ENCODE results near the gene ZNF483.

The ZNF483 gene

DNA sequence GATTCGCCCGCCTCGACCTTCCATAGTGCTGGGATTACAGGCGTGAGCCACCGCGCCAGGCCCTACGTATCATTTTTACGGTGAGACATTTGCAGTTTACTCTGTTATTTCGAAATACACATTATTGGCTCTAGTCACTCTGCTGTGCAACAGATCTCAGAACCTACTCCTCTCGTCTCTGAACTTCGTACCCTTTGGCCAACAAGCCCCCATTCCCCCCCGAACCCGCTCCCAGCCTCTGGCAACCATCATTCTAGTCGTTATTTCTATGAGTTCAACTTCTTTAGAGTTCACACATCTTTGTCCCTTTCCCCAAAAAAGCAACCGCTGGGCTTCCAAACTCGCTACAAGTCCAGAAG, 73.7 kb downstream of the ZNF483 start:
- Histone ChIP-seq H3K4me1 (ENCODE audit: control insufficient read depth, insufficient read depth, low read length) (peaks cover 2% of the 10 kb centered on the region; the same call in 1 of the 2 replicates), H3K27me3 (ENCODE audit: control insufficient read depth, insufficient read depth, low read length) (peaks cover 5% of the 10 kb centered on the region; the same call in 1 of the 2 replicates), H3K27ac (ENCODE audit: low read depth, low read length) (peak overlapping the region; percentile 69; the same call in 1 of the 2 replicates), H3K9me3 (ENCODE audit: control insufficient read depth, insufficient read depth, low read depth, low read length) (no peaks in the 10 kb centered on the region), H3K36me3 (ENCODE audit: control insufficient read depth, insufficient read depth, low read length) (peaks cover 24% of the 10 kb centered on the region), H3K9ac (ENCODE audit: low read length) (peak overlapping the region; percentile 80), H3K4me3 (ENCODE audit: low read depth, low read length) (peak overlapping the region; percentile 79)

DNA sequence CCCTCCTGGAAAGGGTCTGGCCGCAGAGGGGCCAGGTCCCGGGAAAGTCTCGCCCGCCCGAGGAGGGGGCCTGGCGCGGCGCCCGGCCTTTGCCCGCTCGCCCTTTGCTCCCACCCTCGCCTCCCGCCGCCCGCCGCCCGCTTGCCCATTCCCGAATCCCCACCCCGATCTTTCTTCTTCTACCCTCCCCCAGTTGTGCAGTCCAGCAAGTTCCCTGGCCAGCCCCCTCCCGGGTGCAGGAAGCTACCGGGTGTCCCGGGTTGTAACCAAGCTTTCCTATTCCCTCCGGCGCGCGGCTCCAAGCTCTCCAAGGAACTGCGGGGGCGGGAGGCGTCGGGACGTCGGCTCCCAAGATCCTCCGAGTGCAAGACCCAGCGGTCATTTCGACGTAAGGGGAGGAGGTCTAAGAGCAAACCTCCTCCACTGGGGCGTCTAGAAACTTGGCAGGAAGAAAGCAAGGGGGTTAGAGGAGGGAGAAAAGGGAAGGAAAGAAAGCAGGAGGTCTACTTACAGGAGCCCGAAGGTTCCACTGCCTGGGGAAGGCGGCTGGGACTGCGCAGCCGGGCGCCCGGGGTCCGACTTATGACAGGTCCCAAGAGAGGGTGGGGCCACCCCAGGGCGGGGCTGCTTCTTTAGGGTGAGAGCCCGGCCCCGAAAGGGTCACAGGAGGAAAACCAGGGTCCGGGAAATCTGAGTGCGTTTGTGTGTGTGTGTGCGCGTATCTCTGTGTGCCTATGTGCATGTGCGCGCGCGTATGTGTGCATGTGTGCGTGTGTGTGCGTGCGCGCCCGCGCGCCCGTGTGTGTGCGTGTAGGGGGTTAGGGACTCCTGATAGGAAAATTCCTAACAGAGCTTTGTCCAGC, 74.3 kb downstream of the ZNF483 start, which contains the start of gene PTGR1:
Gene PTGR1 (minus strand): TSS at position 556 of the 863 bp plus-strand sequence. CDS start 2,225 bp downstream, outside the sequence.
- Histone ChIP-seq H3K36me3 (ENCODE audit: control insufficient read depth, insufficient read depth, low read length) (peaks cover 18% of the 10 kb centered on the region), H3K4me1 (ENCODE audit: control insufficient read depth, insufficient read depth, low read length) (peaks cover 2% of the 10 kb centered on the region; the same call in 1 of the 2 replicates), H3K4me3 (ENCODE audit: low read depth, low read length) (peak within 1 kb of the TSS; percentile 79), H3K27ac (ENCODE audit: low read depth, low read length) (peak within 1 kb of the TSS; percentile 69; the same call in 1 of the 2 replicates), H3K9me3 (ENCODE audit: control insufficient read depth, insufficient read depth, low read depth, low read length) (no peaks in the 10 kb centered on the region), H3K27me3 (ENCODE audit: control insufficient read depth, insufficient read depth, low read length) (peaks cover 5% of the 10 kb centered on the region; the same call in 1 of the 2 replicates), H3K9ac (ENCODE audit: low read length) (peak within 1 kb of the TSS; percentile 80)

GRCh38 chr9:111599955-111600343, 75.0 kb downstream of the ZNF483 start:
- peak overlapping the region; percentile 80 for H3K9ac ChIP-seq (ENCODE audit: low read length)
- H3K4me1 ChIP-seq (ENCODE audit: control insufficient read depth, insufficient read depth, low read length) = peaks cover 2% of the 10 kb centered on the region; the same call in 1 of the 2 replicates
- peaks cover 17% of the 10 kb centered on the region for H3K36me3 ChIP-seq (ENCODE audit: control insufficient read depth, insufficient read depth, low read length)
- H3K27ac ChIP-seq (ENCODE audit: low read depth, low read length) = no peak overlapping the region
- H3K9me3 ChIP-seq (ENCODE audit: control insufficient read depth, insufficient read depth, low read depth, low read length) = no peaks in the 10 kb centered on the region
- peak overlapping the region; percentile 79 for H3K4me3 ChIP-seq (ENCODE audit: low read depth, low read length)
- H3K27me3 ChIP-seq (ENCODE audit: control insufficient read depth, insufficient read depth, low read length) = peaks cover 5% of the 10 kb centered on the region; the same call in 1 of the 2 replicates

- Histone ChIP-seq H3K36me3 (ENCODE audit: control insufficient read depth, insufficient read depth, low read length) (peaks cover 6% of the 10 kb centered on the region), H3K9ac (ENCODE audit: low read length) (no peak overlapping the region), H3K9me3 (ENCODE audit: control insufficient read depth, insufficient read depth, low read depth, low read length) (no peaks in the 10 kb centered on the region), H3K4me1 (ENCODE audit: control insufficient read depth, insufficient read depth, low read length) (peaks cover 2% of the 10 kb centered on the region; the same call in 1 of the 2 replicates), H3K27me3 (ENCODE audit: control insufficient read depth, insufficient read depth, low read length) (peaks cover 5% of the 10 kb centered on the region; the same call in 1 of the 2 replicates), H3K4me3 (ENCODE audit: low read depth, low read length) (no peak overlapping the region), H3K27ac (ENCODE audit: low read depth, low read length) (no peak overlapping the region)
Observed at GRCh38 chr9:111601237-111602018, 76.4 kb downstream of the ZNF483 start.

DNA sequence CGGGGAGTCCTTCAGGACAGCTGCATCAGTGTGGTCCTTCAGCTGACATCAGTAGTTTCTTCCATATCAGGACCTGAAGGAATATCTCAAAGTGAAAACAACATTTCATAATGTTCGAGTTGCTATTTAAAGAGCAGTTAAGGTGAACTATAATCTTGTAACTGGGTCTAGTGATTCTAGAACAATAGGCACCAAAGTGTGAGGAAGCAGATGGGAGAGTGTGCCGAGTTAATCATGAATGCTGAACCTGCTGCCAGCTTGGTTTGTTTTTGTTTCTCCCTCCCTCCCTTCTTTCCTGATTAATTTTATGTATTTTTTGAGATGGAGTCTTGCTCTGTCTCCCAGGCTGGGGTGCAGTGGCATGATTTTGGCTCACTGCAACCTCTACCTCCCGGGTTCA, 78.1 kb downstream of the ZNF483 start:
- H3K4me3 ChIP-seq (ENCODE audit: low read depth, low read length) = no peak overlapping the region
- H3K27me3 ChIP-seq (ENCODE audit: control insufficient read depth, insufficient read depth, low read length) = peaks cover 5% of the 10 kb centered on the region; the same call in 1 of the 2 replicates
- no peak overlapping the region for H3K27ac ChIP-seq (ENCODE audit: low read depth, low read length)
- H3K9me3 ChIP-seq (ENCODE audit: control insufficient read depth, insufficient read depth, low read depth, low read length) = no peaks in the 10 kb centered on the region
- H3K4me1 ChIP-seq (ENCODE audit: control insufficient read depth, insufficient read depth, low read length) = peaks cover 2% of the 10 kb centered on the region; the same call in 1 of the 2 replicates
- no peaks in the 10 kb centered on the region for H3K36me3 ChIP-seq (ENCODE audit: control insufficient read depth, insufficient read depth, low read length)
- no peak overlapping the region for H3K9ac ChIP-seq (ENCODE audit: low read length)

GRCh38 chr9:111604054-111604615, 79.2 kb downstream of the ZNF483 start:
- H3K9me3 ChIP-seq (ENCODE audit: control insufficient read depth, insufficient read depth, low read depth, low read length) = no peaks in the 10 kb centered on the region
- no peak overlapping the region for H3K4me3 ChIP-seq (ENCODE audit: low read depth, low read length)
- peaks cover 2% of the 10 kb centered on the region; the same call in 1 of the 2 replicates for H3K4me1 ChIP-seq (ENCODE audit: control insufficient read depth, insufficient read depth, low read length)
- no peak overlapping the region for H3K27ac ChIP-seq (ENCODE audit: low read depth, low read length)
- no peaks in the 10 kb centered on the region for H3K36me3 ChIP-seq (ENCODE audit: control insufficient read depth, insufficient read depth, low read length)
- H3K27me3 ChIP-seq (ENCODE audit: control insufficient read depth, insufficient read depth, low read length) = peaks cover 5% of the 10 kb centered on the region; the same call in 1 of the 2 replicates
- no peak overlapping the region for H3K9ac ChIP-seq (ENCODE audit: low read length)

DNA sequence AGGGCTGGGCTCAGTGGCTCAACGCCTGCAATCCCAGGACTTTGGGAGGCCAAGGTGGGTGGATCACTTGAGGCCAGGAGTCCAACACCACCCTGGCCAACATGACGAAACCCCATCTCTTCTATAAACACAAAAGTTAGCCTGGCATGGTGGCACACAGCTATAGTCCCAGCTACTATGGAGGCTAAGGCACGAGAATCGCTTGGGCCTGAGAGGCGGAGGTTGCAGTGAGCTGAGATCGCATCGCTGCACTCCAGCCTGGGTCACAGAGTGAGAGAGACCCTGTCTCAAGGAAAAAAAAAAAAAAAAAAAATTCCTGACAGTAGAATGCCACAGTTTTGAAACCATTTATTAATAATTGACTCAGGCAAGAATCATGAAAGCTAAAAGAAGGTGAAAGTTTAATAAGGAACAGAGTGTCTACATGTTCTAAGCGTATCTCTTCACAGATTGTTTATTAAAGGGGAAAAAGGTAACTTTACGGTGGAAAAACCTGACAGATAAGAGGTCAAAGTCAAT, 80.1 kb downstream of the ZNF483 start:
- Histone ChIP-seq H3K36me3 (ENCODE audit: control insufficient read depth, insufficient read depth, low read length) (no peaks in the 10 kb centered on the region), H3K4me1 (ENCODE audit: control insufficient read depth, insufficient read depth, low read length) (peaks cover under 1% of the 10 kb centered on the region; the same call in 1 of the 2 replicates), H3K27ac (ENCODE audit: low read depth, low read length) (no peak overlapping the region), H3K4me3 (ENCODE audit: low read depth, low read length) (no peak overlapping the region), H3K9ac (ENCODE audit: low read length) (no peak overlapping the region), H3K9me3 (ENCODE audit: control insufficient read depth, insufficient read depth, low read depth, low read length) (no peaks in the 10 kb centered on the region), H3K27me3 (ENCODE audit: control insufficient read depth, insufficient read depth, low read length) (peaks cover 3% of the 10 kb centered on the region; the same call in 1 of the 2 replicates)

- Histone ChIP-seq H3K4me3 (ENCODE audit: low read depth, low read length) (no peak overlapping the region), H3K27ac (ENCODE audit: low read depth, low read length) (no peak overlapping the region), H3K4me1 (ENCODE audit: control insufficient read depth, insufficient read depth, low read length) (no peaks in the 10 kb centered on the region), H3K27me3 (ENCODE audit: control insufficient read depth, insufficient read depth, low read length) (no peaks in the 10 kb centered on the region), H3K36me3 (ENCODE audit: control insufficient read depth, insufficient read depth, low read length) (no peaks in the 10 kb centered on the region), H3K9me3 (ENCODE audit: control insufficient read depth, insufficient read depth, low read depth, low read length) (no peaks in the 10 kb centered on the region), H3K9ac (ENCODE audit: low read length) (no peak overlapping the region)
Observed at GRCh38 chr9:111610149-111610548, 85.2 kb downstream of the ZNF483 start.

DNA sequence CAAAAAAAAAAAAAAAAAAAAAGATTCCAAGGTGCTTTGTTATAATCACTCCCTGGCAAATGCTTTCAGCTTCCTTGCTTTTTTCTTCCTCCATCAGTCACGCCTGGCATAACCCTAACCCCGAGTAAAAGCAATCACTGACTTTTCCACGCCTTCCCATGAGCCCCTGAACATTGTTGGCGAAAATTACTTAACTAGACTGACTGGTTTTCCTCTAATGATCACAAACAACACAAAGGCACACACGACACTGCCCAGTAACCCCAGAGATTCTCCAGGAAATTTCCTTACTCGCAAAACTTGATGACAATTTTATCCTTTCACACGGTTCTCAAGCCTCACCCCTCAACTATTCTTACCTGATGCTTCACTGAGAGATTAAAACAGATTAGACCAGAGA, 85.9 kb downstream of the ZNF483 start:
- H3K9ac ChIP-seq (ENCODE audit: low read length) = no peak overlapping the region
- no peaks in the 10 kb centered on the region for H3K36me3 ChIP-seq (ENCODE audit: control insufficient read depth, insufficient read depth, low read length)
- no peak overlapping the region for H3K27ac ChIP-seq (ENCODE audit: low read depth, low read length)
- H3K4me3 ChIP-seq (ENCODE audit: low read depth, low read length) = no peak overlapping the region
- H3K9me3 ChIP-seq (ENCODE audit: control insufficient read depth, insufficient read depth, low read depth, low read length) = no peaks in the 10 kb centered on the region
- no peaks in the 10 kb centered on the region for H3K4me1 ChIP-seq (ENCODE audit: control insufficient read depth, insufficient read depth, low read length)
- no peaks in the 10 kb centered on the region for H3K27me3 ChIP-seq (ENCODE audit: control insufficient read depth, insufficient read depth, low read length)

DNA sequence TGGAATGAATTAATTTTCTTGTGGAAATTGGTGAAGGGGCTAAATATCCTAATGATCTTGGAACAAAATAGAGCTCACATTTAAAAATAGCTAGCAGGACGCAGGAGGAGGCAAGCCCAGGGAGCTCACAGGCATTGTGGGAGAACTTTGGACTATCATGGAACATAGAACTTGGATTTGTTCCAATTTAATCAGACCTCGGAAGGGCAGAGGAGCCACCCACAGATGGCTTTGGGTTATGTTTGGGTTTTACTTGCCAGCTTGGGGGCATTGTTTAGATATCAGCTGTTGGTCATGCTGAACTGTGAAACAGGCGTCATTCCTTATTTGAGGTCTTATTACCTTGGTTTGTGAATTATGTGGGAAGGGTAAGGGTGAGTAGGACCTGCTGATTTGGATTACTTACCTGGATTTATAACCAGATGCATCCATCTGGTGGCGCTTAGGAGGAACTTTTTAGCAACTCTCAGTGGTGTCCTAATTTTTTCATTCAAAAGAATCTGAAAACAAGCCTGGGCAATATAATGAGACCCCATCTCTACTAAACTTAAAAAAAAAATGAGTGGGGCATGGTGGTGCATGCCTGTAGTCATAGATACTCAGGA, 88.6 kb downstream of the ZNF483 start:
- no peak overlapping the region for H3K4me3 ChIP-seq (ENCODE audit: low read depth, low read length)
- no peaks in the 10 kb centered on the region for H3K27me3 ChIP-seq (ENCODE audit: control insufficient read depth, insufficient read depth, low read length)
- no peak overlapping the region for H3K27ac ChIP-seq (ENCODE audit: low read depth, low read length)
- H3K9ac ChIP-seq (ENCODE audit: low read length) = no peak overlapping the region
- no peaks in the 10 kb centered on the region for H3K9me3 ChIP-seq (ENCODE audit: control insufficient read depth, insufficient read depth, low read depth, low read length)
- no peaks in the 10 kb centered on the region for H3K4me1 ChIP-seq (ENCODE audit: control insufficient read depth, insufficient read depth, low read length)
- H3K36me3 ChIP-seq (ENCODE audit: control insufficient read depth, insufficient read depth, low read length) = no peaks in the 10 kb centered on the region

Measured in HUES6 (cell line).